Embryonic facial prominence (tissue), 1 donor: Measurements from ENCODE around the gene TMEM11.
"Not testable (repeated sequence)": the region's sequence is repeated elsewhere in the genome, so short reads cannot be mapped to it uniquely, and the experiment has no call there.

Experiments used
- DNase-seq: peaks from one replicate; pipeline ENCODE4 v3.0.0-alpha.2; 2016; ENCODE audit errors: extremely low spot score

Gene TMEM11

DNA sequence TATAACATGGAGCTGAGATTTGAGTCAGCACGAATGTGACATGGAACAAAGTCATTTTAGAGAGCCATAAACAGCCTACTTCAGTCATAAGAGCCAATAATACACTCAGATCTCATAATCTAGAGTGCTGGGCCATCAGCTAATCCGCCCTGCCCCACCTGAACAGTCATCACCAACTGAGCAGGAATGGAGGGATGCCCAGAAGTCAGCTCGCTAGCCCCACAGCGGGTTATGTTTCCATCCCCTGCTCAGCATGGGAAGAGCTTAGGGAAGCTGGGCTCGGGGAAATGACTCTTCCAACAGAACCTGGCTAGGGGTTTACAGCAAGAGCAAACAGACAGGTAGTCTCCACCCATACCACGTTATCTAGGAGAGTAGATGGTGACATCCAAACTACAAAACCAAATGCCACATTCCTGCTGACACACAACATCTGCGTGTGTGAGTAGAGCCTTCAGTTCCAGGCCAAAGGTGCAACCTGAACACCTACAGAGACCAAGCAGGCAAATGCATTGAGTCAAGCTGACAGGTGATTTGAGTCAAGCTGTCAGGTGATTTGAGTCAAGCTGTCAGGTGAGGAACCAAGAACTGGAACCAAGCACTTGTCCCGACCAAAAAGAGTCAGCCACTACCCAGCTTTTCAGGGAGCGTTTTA, 2.0 kb downstream of the TMEM11 start:
- no peak for DNase-seq

DNA sequence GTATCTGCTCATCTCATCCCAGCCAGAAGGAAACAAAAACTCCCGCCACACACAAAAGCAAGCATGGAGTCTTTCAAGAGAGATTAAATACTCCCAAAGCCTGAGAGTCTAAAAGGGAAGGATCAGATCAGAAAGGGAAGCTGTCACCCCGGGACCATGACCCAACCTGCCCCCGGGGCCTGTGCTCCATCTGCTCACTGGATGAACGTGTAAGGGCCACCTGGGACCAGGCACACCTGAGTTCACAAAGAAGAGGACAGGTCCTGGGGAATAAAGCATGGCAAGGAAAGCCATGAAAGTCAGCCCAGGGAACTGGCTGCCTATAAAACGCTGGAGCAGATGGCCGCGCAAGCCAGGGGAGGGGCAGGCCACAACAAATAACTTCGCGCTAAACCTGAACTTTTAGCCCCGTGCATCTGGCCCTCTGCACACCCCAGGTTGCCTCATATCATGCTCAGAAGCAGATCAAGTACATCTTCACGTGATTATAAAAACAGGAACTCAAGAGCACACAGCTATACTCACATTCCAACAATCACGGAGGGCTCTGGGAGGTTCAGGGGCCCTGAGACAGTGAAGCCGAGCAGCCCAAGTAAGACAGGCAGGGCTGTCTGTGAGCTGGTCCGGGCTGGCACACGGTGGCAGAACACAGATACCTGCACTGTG, 3.4 kb downstream of the TMEM11 start:
- DNase-seq: no peak

DNA sequence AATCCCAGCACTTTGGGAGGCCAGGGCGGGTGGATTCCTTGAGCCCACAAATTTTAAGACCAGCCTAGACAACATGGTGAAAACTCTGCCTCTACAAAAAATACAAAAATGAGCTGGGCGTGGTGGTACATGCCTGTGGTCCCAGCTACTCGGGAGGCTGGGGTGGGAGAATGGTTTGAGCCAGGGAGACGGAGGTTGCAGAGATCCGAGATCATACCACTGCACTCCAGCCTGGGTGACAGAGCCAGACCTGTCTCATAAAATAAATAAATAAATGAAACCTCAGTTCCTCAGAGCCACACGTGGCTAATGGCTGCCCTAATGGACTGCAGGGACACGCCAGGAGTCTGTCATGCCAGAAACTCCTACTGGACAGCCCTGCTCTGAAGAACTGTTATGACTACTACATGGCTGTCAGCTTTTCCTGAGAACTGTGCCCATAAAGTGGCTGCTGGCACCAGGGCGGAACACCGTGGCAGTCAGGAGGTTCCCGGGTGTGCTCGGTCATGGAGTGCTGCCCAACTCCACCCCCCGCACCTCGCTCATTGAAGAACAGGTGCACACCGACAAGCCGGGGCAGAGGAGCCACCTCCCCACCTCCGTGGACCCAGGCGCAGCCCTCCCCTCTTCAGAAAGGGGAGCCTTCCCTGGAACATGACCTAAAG, 4.3 kb downstream of the TMEM11 start:
- no peak for DNase-seq

DNA sequence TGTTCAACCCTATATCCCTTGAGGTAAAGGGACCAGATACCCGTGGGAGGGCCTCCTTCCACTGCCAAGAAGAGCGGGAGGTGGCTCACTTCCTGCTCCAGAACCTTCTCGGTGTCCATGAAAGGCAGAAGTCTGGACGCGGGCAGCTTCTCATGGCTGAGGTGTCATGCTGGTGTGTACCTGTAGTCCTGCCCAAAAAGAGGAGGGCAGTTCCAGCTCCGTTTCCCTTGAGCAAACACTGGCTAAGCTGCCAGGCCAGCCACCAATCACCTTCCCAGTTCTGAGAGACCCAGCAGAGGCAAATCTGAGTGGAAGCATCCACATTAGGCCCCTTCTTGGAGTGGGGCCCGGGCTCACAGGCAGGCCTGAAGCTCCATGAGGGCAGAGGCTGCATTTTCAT, 5.6 kb downstream of the TMEM11 start:
- no peak for DNase-seq

DNA sequence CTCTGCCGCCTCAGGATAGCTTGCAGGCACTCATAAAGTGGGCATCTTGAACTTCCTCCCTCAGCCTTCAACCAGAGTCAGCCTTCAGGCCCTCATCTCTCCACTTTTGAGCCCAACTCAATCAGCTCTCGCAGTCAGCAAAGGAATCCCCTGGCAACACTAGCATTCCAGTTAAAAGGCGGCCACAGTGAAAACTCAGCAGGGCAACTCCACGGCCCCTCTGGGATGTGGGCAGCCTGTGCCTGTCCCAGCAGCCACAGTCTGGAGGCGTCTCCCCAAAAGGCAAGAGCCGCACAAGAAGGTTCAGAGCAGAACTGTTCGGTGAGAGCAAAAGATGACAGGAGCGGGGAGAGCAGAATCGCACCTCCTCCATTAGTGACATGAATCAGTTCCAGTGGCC, 9.0 kb downstream of the TMEM11 start:
- no peak for DNase-seq

DNA sequence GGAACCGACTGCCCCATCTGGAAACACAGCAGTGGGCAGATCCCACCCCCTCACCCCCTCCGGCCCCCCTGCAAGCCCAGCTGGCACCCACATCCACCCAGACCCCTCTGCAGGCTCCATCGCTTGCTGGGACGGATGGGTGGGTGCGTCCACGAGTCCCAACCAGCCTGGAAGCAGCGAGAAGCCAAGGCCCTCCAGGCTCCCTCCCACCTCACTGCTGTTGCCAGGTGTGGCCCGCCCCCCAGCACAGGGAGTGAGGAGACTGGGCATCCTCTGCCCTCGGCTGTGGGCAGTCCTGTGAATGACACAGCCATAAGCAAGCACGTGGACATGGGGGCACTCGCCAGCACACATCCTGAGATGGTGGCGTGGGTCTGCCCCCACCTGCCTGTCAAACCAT, 11.4 kb downstream of the TMEM11 start:
- DNase-seq: no peak

DNA sequence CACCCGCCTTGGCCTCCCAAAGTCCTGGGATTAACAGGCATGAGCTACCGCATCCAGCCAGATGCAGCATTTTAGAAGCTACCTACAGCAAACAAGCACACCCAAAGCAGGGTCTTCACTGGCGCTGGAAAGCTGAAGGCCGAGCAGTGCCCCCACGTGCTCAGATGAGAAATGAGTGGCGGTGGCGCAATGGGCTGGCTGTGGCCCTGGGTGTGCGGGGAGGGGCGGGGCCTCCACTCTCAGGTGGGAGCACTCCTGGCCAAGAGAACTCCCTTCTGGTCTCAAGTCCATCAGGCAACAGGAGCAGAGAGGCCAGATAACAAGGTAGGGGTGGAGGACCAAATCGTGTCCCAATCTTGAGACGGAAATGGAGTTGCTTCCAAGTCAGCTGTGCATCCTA, 12.1 kb downstream of the TMEM11 start:
- DNase-seq: no peak

DNA sequence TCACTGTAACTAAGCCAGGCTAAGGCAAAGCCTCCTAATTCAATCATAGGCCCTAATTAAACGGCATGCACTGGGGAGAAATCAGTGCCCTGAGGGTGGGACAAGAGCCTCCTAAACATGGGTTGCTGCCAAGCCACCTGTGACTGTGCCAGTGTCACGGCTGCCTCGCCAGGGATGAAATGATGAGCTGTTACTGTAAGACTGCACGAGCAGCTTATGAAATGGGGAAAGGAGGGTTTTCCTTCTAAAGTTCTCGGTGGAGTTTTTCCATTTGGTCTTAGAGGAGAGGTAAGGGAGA, 12.7 kb downstream of the TMEM11 start:
- DNase-seq: no peak

DNA sequence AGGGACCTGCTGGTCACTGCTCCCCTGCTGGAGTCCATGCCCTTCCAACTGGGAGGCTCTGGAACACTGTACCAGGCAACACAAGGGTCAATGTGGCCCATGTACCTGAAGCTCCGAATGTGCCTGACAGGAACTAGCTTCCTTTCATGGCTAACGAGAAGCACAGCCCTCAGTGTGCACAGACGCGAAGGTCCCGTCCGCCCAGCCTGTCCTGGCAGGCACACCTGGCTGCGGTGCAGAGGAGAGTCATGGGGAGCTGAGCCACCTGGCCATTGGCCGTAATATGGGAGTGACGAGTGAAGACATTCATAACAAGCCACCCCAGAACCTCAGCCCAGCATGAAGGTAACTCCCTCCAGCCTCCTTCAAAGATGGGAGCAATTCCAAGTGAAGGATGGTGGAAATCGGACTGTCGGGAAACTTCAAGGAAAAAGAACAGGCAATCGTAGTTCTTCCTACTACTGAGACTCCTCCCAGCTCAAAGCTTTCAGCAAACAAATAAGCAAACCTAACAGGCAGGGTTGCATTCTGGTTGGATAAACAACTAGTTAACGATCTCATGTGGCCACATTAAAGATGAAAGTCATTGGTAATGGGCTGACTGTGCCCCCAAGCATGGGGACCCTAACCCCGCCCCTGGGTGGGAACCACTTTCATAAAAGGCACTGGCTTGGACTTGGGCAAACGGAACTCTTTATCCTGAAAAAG, 13.2 kb downstream of the TMEM11 start:
- DNase-seq: no peak

DNA sequence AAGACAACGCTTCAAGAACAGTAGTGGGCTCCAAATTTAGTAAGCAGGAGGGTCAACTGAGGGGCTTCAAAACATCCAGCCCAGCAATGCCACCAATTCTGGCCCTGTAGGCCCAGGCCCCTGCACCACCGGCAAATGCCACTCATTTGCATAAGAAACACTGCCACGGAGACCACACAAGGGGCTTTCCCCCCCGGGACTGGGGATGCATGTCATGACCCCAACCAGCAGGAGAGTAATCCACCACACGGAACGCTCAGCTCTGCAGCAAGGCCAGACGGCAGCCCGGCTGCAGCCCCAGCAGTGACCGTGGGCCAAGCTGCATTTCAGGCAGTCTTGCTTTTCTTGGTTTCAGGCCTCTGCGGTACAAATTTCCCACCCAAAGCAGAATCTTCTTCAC, 14.1 kb downstream of the TMEM11 start:
- DNase-seq: no peak

DNA sequence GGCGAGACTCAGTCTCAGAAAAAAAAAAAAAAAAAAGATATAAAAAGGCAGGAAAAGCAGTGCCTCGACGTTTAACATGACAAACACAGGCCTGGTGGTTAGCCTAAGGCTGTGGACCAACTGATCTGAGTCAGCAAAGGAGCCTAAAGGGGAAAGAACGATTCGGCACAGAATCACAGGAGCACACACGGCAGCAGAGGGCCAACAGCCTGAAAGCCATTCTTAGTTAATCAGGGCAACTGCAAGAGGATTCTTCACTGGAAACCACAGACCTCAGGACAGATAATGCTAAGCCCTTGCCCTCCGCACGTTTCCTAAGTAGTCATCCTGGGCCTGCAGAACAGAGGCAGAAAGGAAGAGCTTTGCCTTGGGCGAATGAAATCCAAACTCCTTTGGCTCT, 14.7 kb downstream of the TMEM11 start:
- DNase-seq: no peak

DNA sequence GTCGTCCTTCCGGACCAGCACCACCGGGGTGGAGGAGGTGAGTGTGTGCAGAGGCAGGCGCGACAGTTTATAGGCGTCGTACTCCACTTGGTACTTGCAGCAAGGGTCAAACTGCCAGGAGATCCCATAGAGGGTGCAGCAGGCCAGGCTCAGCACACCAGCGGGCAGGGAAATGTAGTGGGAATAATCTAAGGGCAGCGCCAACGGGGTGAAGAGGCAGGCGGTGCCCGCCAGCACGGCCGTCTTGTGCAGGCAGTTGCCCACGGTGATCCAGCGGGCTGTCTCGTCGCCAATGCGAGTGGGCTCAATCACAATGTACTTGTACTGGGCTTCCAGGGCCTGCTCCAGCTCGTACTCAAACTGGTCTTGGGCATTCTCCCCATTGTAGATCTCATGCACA, 15.6 kb downstream of the TMEM11 start:
- DNase-seq: no peak

DNA sequence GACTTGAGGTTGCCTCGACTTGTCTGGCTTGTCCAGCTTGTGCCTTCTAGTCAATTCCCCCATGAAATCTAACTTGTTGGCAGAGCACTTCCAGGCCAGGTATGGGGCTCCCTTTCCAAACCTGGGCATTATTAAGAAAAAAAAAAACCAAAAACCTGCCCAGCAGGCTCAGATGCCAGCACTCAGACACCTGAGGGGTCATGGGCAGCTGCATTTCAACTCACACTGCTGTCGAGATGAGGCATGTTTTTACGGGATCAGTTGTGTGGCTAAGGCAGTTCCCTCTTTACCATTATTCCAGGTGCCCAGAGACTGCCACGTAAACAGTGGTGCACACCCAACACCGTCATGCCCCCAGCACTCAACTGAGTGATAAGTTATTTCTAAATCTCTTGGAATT, 17.8 kb downstream of the TMEM11 start:
- no peak for DNase-seq

DNA sequence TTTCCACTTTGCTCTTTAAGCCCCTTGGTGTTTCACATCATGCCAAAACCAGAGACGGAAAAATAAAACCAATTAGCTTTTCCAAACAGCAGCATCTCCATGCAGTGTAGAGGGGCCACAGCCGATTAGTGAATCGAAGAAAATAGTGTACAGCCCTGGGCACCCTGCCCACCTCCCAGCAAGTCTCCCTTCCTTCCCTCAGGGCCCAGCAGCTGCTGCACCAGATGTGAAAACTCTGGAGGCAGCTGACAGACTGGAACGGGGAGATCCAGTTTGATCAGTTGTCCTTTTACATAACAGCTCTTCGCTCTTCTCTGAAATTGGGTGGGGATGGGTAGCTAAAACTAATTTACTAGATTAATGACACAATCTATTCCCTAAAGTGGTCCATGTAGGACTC, 19.3 kb downstream of the TMEM11 start:
- no peak for DNase-seq

DNA sequence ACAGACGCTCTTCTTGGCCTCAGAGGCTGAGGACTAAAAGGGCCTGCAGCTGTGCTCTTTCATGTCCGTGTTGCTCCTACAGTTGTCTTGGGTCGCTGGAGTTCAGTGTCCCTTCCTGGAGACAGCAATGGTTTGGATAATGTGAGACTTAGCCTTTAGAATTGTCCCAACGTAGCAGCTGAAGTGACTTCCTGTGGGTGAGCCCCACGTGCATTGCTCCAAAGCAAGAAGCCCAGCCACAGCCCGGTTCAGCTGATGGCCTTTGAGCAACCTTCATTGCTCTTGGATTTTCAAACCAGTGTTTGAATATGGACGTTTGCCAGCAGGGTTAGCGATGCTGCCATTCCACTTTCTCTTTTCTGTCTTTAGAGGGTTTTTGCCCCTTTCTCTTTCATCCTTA, 19.7 kb downstream of the TMEM11 start:
- DNase-seq: no peak

DNA sequence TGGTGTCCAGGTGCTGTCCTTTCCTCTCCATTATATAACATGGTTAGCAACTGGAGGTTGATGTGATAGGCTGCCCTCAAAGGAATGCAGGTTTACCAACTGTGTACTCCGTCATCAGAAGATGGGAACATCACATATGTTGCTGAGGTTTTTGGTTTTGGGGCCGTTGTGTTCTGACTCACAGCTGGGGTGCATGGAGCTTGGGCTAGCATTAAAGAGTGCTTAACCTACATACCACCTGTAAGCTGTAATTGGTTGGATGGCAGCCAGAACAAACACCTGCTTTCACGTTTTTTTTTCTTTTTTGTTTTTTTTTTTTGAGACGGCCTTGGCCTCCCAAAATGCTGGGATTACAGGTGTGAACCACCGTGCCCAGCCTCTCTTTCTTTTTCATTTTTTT, 20.9 kb downstream of the TMEM11 start:
- DNase-seq: no peak

DNA sequence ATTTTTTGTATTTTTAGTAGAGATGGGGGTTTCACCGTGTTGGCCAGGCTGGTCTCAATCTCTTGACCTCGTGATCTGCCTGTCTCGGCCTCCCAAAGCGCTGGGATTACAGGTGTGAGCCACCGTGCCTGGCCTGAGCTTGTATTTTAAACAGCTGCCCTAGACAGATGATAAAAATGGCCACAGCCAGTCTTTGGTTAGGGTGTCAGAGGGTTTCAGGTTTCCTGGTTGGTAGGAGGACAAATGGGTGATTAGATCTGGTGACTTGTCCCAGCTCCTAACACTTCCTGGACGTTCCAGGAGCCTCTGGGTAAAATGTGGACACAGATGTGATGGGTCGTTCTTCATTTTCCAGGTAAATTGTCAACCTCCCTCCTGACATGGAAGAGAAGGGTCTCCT, 21.5 kb downstream of the TMEM11 start:
- DNase-seq: not testable (repeated sequence)

DNA sequence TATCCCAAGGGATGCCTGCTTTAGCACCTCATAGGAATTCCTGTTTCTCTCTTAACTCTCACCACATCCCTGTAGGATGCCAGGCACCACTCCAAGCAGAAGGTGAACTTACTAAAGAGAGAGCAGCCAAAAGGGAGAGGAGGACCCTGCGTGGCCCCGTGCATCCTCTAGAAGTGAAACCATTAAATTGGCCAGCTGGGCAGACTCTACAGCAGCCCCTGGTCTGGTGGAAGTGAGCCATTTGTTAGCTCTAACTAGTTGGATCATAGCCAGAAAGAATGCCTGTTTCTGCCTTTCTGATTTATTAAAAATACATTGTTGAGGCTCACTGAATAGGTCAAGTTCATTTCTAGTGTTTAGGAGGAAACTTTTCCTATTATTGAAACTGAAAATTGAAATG, 22.3 kb downstream of the TMEM11 start:
- DNase-seq: no peak

DNA sequence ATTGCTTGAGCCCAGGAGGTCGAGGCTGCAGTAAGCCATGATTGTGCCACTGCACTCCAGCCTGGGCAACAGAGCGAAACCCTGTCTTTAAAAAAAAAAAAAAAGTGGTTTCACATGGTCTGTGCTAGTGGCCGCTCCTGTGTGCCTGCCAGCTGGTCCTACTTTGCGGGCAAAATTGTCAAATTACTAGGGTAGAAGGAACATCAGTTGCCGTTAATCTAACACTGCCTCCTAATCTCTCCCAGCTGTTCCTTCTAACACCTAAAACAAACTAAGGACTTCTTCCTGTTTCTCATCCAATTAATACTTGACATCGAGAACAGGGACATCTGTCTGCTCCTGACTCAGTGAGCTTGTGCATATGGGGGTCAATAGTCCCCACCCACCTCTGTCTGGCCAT, 23.9 kb downstream of the TMEM11 start:
- DNase-seq: no peak

DNA sequence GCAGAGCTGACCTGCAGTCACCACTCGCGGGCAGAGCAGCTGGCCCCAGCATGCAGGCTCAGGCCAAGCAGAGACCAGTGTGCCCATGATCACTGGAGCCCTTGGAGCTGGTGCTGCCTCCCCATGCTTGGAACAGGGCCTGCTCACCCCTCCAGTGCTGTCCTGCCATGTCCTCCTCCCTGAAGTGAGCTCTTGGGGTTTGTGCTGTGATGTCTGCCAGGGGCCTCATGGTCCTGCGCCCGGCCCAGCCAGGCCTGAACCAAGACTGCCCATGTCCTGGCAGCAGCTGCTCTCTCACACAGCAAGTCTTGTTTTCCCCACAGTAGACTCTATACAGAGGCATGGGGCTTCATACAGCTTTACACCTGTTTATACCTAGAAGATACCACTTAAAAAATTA, 24.6 kb downstream of the TMEM11 start:
- no peak for DNase-seq

DNA sequence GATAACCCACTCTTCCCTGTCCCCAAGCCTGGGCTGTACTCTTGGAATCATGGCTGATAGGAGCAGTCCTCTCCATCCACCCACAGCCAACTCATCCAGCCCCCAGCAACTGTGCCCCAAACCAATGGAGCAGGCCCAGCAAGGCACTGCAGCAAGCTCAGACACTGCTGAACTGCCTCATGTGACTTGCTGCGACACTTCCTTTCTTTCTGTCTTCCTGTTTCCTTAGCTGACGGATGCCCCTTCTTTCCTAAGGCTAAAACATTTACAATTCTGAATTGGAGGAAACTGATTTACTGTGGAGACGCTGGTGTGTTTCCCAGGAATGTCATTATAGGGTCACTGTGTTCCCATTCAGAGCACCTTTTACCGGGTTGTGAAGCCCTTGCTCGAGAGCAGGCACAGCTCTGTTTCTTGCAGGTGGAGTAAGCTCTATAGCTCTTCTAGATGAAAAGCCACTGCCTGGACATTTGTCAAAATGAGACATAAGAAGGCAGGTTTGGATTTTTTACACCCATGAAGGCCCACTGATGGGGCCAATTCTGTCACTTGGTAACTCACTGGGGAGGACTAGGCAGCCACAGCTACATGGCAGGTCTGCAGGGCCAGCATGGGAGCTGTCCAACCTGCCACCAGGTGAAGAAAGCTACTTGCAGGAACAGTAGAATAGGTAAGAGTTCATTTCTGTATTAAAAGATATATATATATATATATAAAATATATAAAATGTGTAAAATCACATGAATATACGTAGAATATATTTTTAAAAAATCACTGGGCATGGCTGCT, 27.4 kb downstream of the TMEM11 start:
- DNase-seq: no peak

DNA sequence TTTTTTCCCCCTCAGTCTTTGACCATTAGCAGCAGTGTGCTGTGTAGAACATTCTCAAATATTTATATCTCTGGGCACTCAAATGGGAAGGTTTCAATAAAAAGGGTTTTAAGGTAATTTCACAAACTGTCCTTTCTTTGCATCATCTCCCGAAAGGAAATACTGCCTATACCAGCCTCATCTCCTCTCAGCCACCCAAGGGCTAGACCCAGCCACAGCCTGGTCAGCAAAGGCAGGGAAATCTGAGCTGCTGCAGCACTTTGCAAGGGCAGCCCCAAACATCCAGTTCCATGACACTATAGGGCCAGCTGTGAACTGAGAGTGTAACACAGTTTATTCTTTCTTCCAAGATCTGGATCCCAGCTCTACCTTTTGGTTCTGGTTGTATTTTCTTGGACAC, 28.9 kb downstream of the TMEM11 start:
- no peak for DNase-seq
